GM21619 (cell line): ENCODE data around the gene GNG4.

Experiments used
- ATAC-seq: cut with Tn5 transposase; IDR thresholded peaks from one replicate; pipeline ENCODE4 v1.9.1; 2021; ENCODE audit not compliant: unreplicated experiment

The GNG4 gene

DNA sequence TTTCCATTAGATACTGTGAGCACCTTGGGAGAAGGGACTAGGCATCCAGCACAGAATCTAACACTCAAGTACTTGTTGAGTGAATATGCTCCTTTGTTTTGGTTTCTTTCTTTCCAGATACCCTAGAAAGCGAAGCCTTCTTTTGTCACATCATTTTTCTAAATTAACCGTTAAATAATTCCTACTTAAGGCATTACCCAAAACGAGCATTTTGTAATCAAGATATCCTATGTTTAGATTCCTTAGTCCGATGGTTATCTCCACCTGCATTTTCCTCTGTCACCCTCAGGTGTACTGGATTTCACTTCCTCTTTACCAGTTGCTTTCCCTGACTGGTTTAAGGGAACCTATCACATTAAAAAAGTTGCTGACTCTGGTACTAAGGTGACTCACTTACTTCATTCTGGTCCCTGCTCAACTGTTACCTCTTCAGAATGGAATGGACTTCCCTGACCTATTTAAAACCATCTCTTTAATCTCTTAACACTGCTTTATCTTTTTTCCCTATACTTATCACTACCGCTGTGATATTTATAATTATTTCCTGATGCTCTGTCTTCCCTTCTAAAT, 148.5 kb downstream of the GNG4 start:
- no peak for ATAC-seq
